Measurements from ENCODE around the gene HPN. TPM values are rescaled to one million over a fixed set of nuclear protein-coding genes. Genes with fewer than 3 reads are reported as not detected.
"Not testable (repeated sequence)": the region's sequence is repeated elsewhere in the genome, so short reads cannot be mapped to it uniquely, and the experiment has no call there.

Gene HPN
- total RNA-seq, 1 donor from 2014 or later: 36.4 TPM

- TF ChIP-seq, protein P1, sequence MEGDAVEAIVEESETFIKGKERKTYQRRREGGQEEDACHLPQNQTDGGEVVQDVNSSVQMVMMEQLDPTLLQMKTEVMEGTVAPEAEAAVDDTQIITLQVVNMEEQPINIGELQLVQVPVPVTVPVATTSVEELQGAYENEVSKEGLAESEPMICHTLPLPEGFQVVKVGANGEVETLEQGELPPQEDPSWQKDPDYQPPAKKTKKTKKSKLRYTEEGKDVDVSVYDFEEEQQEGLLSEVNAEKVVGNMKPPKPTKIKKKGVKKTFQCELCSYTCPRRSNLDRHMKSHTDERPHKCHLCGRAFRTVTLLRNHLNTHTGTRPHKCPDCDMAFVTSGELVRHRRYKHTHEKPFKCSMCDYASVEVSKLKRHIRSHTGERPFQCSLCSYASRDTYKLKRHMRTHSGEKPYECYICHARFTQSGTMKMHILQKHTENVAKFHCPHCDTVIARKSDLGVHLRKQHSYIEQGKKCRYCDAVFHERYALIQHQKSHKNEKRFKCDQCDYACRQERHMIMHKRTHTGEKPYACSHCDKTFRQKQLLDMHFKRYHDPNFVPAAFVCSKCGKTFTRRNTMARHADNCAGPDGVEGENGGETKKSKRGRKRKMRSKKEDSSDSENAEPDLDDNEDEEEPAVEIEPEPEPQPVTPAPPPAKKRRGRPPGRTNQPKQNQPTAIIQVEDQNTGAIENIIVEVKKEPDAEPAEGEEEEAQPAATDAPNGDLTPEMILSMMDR (IDR thresholded peaks at IDR 0.05): peak; percentile 98
- peak; percentile 89 for DNase-seq
- no peak overlapping the region for H3K4me3 ChIP-seq
- no peaks in the 10 kb centered on the region for H3K9me3 ChIP-seq
- H3K4me1 ChIP-seq: peaks cover 44% of the 10 kb centered on the region
- peak overlapping the region; percentile 36 for H3K27ac ChIP-seq
- H3K27me3 ChIP-seq: no peaks in the 10 kb centered on the region
- ATAC-seq: peak; percentile 87
- H3K36me3 ChIP-seq: peaks cover 77% of the 10 kb centered on the region
- intact Hi-C loops (cut with DNase I): loop anchor here (5.0 kb wide), 1 partner anchor 41 kb away; no protein-coding TSS in a partner anchor
These were observed 28.3 kb upstream of the HPN start for GRCh38 chr19:35013041-35013819.

GRCh38 chr19:35013820-35014754 lies 27.4 kb upstream of the HPN start:
- H3K27me3 ChIP-seq: no peaks in the 10 kb centered on the region
- TF ChIP-seq, protein P1 (IDR thresholded peaks at IDR 0.05): no peak
- H3K9me3 ChIP-seq: no peaks in the 10 kb centered on the region
- no peak overlapping the region for H3K4me3 ChIP-seq
- peak overlapping the region; percentile 65 for H3K27ac ChIP-seq
- ATAC-seq (peak; percentile 22), DNase-seq (no peak)
- intact Hi-C loops (cut with DNase I): loop anchor here (5.0 kb wide), 1 partner anchor 42 kb away; no protein-coding TSS in a partner anchor
- H3K4me1 ChIP-seq: peaks cover 37% of the 10 kb centered on the region
- H3K36me3 ChIP-seq: peaks cover 84% of the 10 kb centered on the region

DNA sequence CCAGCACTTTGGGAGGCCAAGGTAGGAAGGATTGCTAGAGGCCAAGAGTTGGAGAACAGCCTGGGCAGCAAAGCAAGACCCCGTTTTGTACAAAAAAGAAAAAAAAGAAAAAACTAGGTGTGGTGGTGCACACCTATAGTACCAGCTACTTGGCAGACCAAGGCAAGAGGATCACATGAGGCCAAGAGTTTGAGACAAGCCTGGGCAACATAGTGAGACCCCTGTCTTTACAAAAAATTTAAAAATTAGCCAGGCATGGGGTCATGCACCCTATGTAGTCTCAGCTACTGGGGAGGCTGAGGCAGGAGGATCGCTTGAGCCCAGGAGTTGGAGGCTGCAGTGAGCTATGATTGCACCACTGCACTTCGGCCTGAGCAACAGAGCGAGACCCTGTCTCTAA lies 26.7 kb upstream of the HPN start:
- intact Hi-C loops (cut with DNase I): loop anchor here (5.0 kb wide), 1 partner anchor 42 kb away; no protein-coding TSS in a partner anchor
- not testable (repeated sequence) for H3K4me3 ChIP-seq, H3K9me3 ChIP-seq, H3K27ac ChIP-seq, DNase-seq, ATAC-seq, H3K27me3 ChIP-seq
- Histone ChIP-seq H3K4me1 (peaks cover 37% of the 10 kb centered on the region), H3K36me3 (peaks cover 84% of the 10 kb centered on the region)

GRCh38 chr19:35015270-35015953 lies 26.1 kb upstream of the HPN start:
- Histone ChIP-seq H3K36me3 (peaks cover 84% of the 10 kb centered on the region), H3K27ac (peak overlapping the region; percentile 36), H3K9me3 (no peaks in the 10 kb centered on the region), H3K4me1 (peaks cover 37% of the 10 kb centered on the region), H3K4me3 (no peak overlapping the region), H3K27me3 (no peaks in the 10 kb centered on the region)
- DNase-seq (no peak), ATAC-seq (no peak)
- intact Hi-C loops (cut with DNase I): no loop called here
- TF ChIP-seq, protein P1 (IDR thresholded peaks at IDR 0.05): no peak

- no peak for DNase-seq
- intact Hi-C loops (cut with DNase I): no loop called here
- no peak overlapping the region for H3K4me3 ChIP-seq
- peak overlapping the region; percentile 36 for H3K27ac ChIP-seq
- no peak for ATAC-seq
- TF ChIP-seq, protein P1 (IDR thresholded peaks at IDR 0.05): no peak
- no peaks in the 10 kb centered on the region for H3K27me3 ChIP-seq
- H3K36me3 ChIP-seq: peaks cover 84% of the 10 kb centered on the region
- peaks cover 34% of the 10 kb centered on the region for H3K4me1 ChIP-seq
- H3K9me3 ChIP-seq: no peaks in the 10 kb centered on the region
These were observed 25.6 kb upstream of the HPN start for GRCh38 chr19:35015954-35016351.
